HepG2 (cell line): ENCODE measurements around the gene WDR62. TPM values are rescaled to one million over a fixed set of nuclear protein-coding genes. Genes with fewer than 3 reads are reported as not detected.
A peak's percentile ranks its signal among the peaks of the same experiment; 100 is the strongest.

Source experiments
- EEA1 ChIP-seq: sonication (generic); formaldehyde crosslinking; IDR thresholded peaks from 2 replicates; pipeline ENCODE4 v1.5.1; 2020; ENCODE audit warnings: mild to moderate bottlenecking, missing genetic modification reagents, borderline replicate concordance
- HMGA1 ChIP-seq: sonication (generic); formaldehyde crosslinking; conservative IDR thresholded peaks from 2 replicates; pipeline ENCODE4 v1.4.0; 2020; ENCODE audit warnings: missing genetic modification reagents
- NFKB2 ChIP-seq: sonication (generic); formaldehyde crosslinking; IDR thresholded peaks from 2 replicates; pipeline ENCODE4 v1.4.0; 2020; ENCODE audit warnings: missing genetic modification reagents, borderline replicate concordance
- ZFP36L1 ChIP-seq: sonication (generic); formaldehyde crosslinking; IDR thresholded peaks from 2 replicates; pipeline ENCODE4 v1.8.0; 2022; ENCODE audit warnings: mild to moderate bottlenecking, missing genetic modification reagents, moderate library complexity
- ZNF354B ChIP-seq: sonication (generic); formaldehyde crosslinking; IDR thresholded peaks from 2 replicates; pipeline ENCODE4 v1.8.0; 2022; ENCODE audit warnings: mild to moderate bottlenecking, missing genetic modification reagents
- ZNF44 ChIP-seq: sonication (generic); formaldehyde crosslinking; IDR thresholded peaks from 2 replicates; pipeline ENCODE4 v1.5.1; 2020; ENCODE audit warnings: mild to moderate bottlenecking, missing genetic modification reagents
- ZNF557 ChIP-seq: sonication (generic); formaldehyde crosslinking; IDR thresholded peaks from 2 replicates; pipeline ENCODE4 v1.4.0; 2020; ENCODE audit warnings: missing genetic modification reagents
- ZNF839 ChIP-seq: sonication (generic); formaldehyde crosslinking; IDR thresholded peaks from 2 replicates; pipeline ENCODE4 v1.4.0; 2020; ENCODE audit warnings: missing genetic modification reagents, mild to moderate bottlenecking, borderline replicate concordance
- ZSCAN25 ChIP-seq: sonication (generic); formaldehyde crosslinking; IDR thresholded peaks from 2 replicates; pipeline ENCODE4 v1.8.0; 2022; ENCODE audit warnings: mild to moderate bottlenecking, missing genetic modification reagents
- polyA plus RNA-seq, 8 experiments: library from polyadenylated mRNA; depleted of rRNA in 3 of 8; stranded (reverse) in 7 of 8; unstranded in 1 of 8; fragments of >200 nt; fragmentation: Illumina TruSeq in 4 of 8; extraction: Trizol in 4 of 8; gene quantifications; 2 replicates each; pipeline versions ENCODE4 v1.2.1 to v1.2.3, GENCODE V29; 2011 to 2016; ENCODE audit warnings: low read depth in 4 of 8, missing spikeins in 1 of 8, mixed read lengths in 1 of 8; ENCODE audit not compliant: insufficient read depth in 1 of 8
- total RNA-seq, 5 experiments: library from RNA; depleted of rRNA; stranded (reverse); fragments of >200 nt; fragmentation: Illumina TruSeq; extraction: Trizol; gene quantifications; 2 replicates each; pipeline ENCODE4 v1.2.3, GENCODE V29; 2016; ENCODE audit warnings: low read depth in 1 of 5
- TF ChIP-seq, protein P1 (sequence below): IDR thresholded peaks from 2 replicates; pipeline ENCODE4 v1.6.1; 2016; ENCODE audit warnings: missing compliant biosample characterization, missing genetic modification reagents, borderline replicate concordance
- TF ChIP-seq, protein P2 (sequence below): IDR thresholded peaks from 2 replicates; pipeline ENCODE4 v1.6.1; 2016; ENCODE audit warnings: mild to moderate bottlenecking, missing biosample characterization, missing genetic modification reagents
- TF ChIP-seq, protein P3 (sequence below): fragments of 450-650 bp; IDR thresholded peaks from 2 replicates; pipeline ENCODE4 v1.6.1; 2017
- TF ChIP-seq, protein P4 (sequence below): IDR thresholded peaks from 2 replicates; pipeline ENCODE4 v1.6.1; 2018; ENCODE audit warnings: missing genetic modification reagents, mild to moderate bottlenecking, missing compliant biosample characterization
- TF ChIP-seq, protein P5 (sequence below): sonication (generic); formaldehyde crosslinking; IDR thresholded peaks from 2 replicates; pipeline ENCODE4 v1.8.0; 2022; ENCODE audit warnings: low read depth, missing genetic modification reagents
- TF ChIP-seq, protein P6 (sequence below): sonication (generic); formaldehyde crosslinking; IDR thresholded peaks from 2 replicates; pipeline ENCODE4 v1.5.0; 2020; ENCODE audit warnings: missing genetic modification reagents
- TF ChIP-seq, protein P7 (sequence below): sonication (generic); formaldehyde crosslinking; IDR thresholded peaks from 2 replicates; pipeline ENCODE4 v1.4.0; 2020; ENCODE audit warnings: missing genetic modification reagents
- TF ChIP-seq, protein P8 (sequence below): IDR thresholded peaks from 2 replicates; pipeline ENCODE4 v1.6.1; 2016; ENCODE audit warnings: mild to moderate bottlenecking

Gene WDR62
- total and polyA plus RNA-seq, 2 of the 13 experiments (the other 11 are each of a cell fraction or from before 2014, with no cell fraction given): 5.8 to 12.5 TPM

DNA sequence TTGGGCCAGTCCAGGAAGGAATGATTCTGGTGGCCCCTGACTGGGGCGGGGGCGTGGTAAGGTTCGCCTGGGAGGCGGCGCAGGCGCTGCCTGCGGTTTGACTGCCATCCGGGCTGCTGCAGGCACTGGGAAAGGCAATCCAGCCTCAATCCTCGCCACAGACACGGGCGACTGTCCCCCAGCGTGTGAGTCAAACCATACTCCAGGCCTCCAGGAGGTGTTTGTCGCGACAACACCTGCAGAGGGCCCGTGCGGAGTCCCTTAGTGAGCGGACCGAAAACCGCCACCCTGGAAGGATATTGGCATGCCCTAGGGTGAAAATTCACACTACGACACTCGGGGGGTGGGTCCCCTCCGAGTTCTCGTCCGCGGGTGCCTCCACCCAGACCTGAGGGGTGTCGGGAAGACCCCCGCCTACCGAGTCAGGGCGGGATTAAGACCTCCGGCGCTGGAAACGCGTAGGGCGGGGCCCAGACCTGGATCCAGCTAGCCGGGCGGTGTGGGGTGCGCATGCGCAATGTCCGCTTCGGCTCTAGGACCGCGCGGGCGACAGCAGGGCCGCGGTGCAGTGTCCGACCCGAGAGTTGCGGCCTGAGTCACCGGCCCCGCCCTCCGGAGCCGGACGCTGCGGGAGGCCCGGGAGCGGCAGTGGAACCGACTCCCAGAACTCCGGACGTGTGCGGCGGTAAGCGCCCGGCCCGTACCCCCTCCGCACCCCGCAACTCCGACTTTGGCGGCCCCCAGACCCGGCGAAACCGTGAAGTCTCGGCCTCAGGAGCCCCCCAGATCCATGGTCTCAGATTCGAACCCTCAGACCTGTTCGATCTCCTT, 85.0 kb downstream of the WDR62 start, which contains the start of gene CAPNS1 (continued):
- TF ChIP-seq, protein P1, sequence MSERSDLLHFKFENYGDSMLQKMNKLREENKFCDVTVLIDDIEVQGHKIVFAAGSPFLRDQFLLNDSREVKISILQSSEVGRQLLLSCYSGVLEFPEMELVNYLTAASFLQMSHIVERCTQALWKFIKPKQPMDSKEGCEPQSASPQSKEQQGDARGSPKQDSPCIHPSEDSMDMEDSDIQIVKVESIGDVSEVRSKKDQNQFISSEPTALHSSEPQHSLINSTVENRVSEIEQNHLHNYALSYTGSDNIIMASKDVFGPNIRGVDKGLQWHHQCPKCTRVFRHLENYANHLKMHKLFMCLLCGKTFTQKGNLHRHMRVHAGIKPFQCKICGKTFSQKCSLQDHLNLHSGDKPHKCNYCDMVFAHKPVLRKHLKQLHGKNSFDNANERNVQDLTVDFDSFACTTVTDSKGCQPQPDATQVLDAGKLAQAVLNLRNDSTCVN (CRISPR knock-in tag): peak; percentile 3; the same call in 1 of the 2 replicates
- TF ChIP-seq ZNF44 (CRISPR knock-in tag): peak; percentile 79; the same call in 1 of the 2 replicates
- TF ChIP-seq HMGA1 (CRISPR knock-in tag): no peak
- TF ChIP-seq ZSCAN25: peak; percentile 57; the same call in 1 of the 2 replicates
- TF ChIP-seq, protein P2, sequence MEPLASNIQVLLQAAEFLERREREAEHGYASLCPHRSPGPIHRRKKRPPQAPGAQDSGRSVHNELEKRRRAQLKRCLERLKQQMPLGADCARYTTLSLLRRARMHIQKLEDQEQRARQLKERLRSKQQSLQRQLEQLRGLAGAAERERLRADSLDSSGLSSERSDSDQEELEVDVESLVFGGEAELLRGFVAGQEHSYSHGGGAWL (CRISPR knock-in tag): peak; percentile 65; the same call in 1 of the 2 replicates
- TF ChIP-seq ZFP36L1 (CRISPR knock-in tag): no peak; the same call in 1 of the 2 replicates
- TF ChIP-seq, protein P3, sequence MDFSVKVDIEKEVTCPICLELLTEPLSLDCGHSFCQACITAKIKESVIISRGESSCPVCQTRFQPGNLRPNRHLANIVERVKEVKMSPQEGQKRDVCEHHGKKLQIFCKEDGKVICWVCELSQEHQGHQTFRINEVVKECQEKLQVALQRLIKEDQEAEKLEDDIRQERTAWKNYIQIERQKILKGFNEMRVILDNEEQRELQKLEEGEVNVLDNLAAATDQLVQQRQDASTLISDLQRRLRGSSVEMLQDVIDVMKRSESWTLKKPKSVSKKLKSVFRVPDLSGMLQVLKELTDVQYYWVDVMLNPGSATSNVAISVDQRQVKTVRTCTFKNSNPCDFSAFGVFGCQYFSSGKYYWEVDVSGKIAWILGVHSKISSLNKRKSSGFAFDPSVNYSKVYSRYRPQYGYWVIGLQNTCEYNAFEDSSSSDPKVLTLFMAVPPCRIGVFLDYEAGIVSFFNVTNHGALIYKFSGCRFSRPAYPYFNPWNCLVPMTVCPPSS: no peak
- TF ChIP-seq ZNF557: no peak
- peak; percentile 81; the same call in 1 of the 2 replicates for TF ChIP-seq ZNF839 (CRISPR knock-in tag)
- TF ChIP-seq, protein P4, sequence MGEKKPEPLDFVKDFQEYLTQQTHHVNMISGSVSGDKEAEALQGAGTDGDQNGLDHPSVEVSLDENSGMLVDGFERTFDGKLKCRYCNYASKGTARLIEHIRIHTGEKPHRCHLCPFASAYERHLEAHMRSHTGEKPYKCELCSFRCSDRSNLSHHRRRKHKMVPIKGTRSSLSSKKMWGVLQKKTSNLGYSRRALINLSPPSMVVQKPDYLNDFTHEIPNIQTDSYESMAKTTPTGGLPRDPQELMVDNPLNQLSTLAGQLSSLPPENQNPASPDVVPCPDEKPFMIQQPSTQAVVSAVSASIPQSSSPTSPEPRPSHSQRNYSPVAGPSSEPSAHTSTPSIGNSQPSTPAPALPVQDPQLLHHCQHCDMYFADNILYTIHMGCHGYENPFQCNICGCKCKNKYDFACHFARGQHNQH (CRISPR knock-in tag): peak; percentile 93
- no peak for TF ChIP-seq EEA1 (CRISPR knock-in tag)
- TF ChIP-seq, protein P5, sequence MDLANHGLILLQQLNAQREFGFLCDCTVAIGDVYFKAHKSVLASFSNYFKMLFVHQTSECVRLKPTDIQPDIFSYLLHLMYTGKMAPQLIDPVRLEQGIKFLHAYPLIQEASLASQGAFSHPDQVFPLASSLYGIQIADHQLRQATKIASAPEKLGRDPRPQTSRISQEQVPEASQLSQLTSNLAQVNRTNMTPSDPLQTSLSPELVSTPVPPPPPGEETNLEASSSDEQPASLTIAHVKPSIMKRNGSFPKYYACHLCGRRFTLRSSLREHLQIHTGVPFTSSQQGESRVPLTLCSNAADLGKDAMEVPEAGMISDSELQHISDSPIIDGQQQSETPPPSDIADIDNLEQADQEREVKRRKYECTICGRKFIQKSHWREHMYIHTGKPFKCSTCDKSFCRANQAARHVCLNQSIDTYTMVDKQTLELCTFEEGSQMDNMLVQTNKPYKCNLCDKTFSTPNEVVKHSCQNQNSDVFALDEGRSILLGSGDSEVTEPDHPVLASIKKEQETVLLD: peak; percentile 69; the same call in 1 of the 2 replicates
- TF ChIP-seq, protein P6, sequence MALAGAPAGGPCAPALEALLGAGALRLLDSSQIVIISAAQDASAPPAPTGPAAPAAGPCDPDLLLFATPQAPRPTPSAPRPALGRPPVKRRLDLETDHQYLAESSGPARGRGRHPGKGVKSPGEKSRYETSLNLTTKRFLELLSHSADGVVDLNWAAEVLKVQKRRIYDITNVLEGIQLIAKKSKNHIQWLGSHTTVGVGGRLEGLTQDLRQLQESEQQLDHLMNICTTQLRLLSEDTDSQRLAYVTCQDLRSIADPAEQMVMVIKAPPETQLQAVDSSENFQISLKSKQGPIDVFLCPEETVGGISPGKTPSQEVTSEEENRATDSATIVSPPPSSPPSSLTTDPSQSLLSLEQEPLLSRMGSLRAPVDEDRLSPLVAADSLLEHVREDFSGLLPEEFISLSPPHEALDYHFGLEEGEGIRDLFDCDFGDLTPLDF: peak; percentile 60; the same call in 1 of the 2 replicates
- peak; percentile 91; the same call in 1 of the 2 replicates for TF ChIP-seq NFKB2 (CRISPR knock-in tag)
- TF ChIP-seq, protein P7, sequence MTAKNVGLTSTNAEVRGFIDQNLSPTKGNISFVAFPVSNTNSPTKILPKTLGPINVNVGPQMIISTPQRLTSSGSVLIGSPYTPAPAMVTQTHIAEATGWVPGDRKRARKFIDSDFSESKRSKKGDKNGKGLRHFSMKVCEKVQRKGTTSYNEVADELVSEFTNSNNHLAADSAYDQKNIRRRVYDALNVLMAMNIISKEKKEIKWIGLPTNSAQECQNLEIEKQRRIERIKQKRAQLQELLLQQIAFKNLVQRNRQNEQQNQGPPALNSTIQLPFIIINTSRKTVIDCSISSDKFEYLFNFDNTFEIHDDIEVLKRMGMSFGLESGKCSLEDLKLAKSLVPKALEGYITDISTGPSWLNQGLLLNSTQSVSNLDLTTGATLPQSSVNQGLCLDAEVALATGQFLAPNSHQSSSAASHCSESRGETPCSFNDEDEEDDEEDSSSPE (CRISPR knock-in tag): peak; percentile 76
- TF ChIP-seq, protein P8, sequence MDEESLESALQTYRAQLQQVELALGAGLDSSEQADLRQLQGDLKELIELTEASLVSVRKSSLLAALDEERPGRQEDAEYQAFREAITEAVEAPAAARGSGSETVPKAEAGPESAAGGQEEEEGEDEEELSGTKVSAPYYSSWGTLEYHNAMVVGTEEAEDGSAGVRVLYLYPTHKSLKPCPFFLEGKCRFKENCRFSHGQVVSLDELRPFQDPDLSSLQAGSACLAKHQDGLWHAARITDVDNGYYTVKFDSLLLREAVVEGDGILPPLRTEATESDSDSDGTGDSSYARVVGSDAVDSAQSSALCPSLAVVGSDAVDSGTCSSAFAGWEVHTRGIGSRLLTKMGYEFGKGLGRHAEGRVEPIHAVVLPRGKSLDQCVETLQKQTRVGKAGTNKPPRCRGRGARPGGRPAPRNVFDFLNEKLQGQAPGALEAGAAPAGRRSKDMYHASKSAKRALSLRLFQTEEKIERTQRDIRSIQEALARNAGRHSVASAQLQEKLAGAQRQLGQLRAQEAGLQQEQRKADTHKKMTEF (CRISPR knock-in tag): peak; percentile 94
- TF ChIP-seq ZNF354B (CRISPR knock-in tag): no peak
